K562 (cell line): ENCODE results near the gene PLPPR2. TPM values are rescaled to one million over a fixed set of nuclear protein-coding genes. Genes with fewer than 3 reads are reported as not detected.

Experiments
- ARID3A ChIP-seq: IDR thresholded peaks from 2 replicates; pipeline ENCODE4 v1.6.1; 2012; ENCODE audit warnings: low read depth, low read length, improper control_type of control experiment, borderline replicate concordance
- CCNT2 ChIP-seq: IDR thresholded peaks from 2 replicates; pipeline ENCODE4 v1.6.1; 2011; ENCODE audit warnings: borderline replicate concordance, low read depth, mild to moderate bottlenecking, moderate library complexity, mixed read lengths, low read length; ENCODE audit not compliant: insufficient read length; ENCODE audit errors: extremely low read depth
- ETV5 ChIP-seq: sonication (generic); formaldehyde crosslinking; IDR thresholded peaks from 2 replicates; pipeline ENCODE4 v1.4.0; 2020; ENCODE audit warnings: low read depth, mild to moderate bottlenecking, missing genetic modification reagents
- GTF2F1 ChIP-seq: IDR thresholded peaks from 2 replicates; pipeline ENCODE4 v1.6.1; 2011; ENCODE audit warnings: low read depth, low read length, improper control_type of control experiment
- HDAC8 ChIP-seq: fragments of 450-650 bp; IDR thresholded peaks from 2 replicates; pipeline ENCODE4 v1.6.1; 2016; ENCODE audit warnings: mild to moderate bottlenecking, missing genetic modification characterization, moderate library complexity, missing compliant biosample characterization
- HOMEZ ChIP-seq: fragments of 250-450 bp; sonication (Bioruptor Pico); IDR thresholded peaks from 2 replicates; pipeline ENCODE4 v1.4.0; 2020; ENCODE audit warnings: mild to moderate bottlenecking, moderate library complexity
- IFI16 ChIP-seq: fragments of 250-450 bp; sonication (Bioruptor Pico); IDR thresholded peaks from 2 replicates; pipeline ENCODE4 v2.1.2; 2022; ENCODE audit warnings: mild to moderate bottlenecking, inconsistent platforms
- MAFF ChIP-seq: IDR thresholded peaks from 2 replicates; pipeline ENCODE4 v1.6.1; 2012; ENCODE audit warnings: low read length, improper control_type of control experiment
- MTA1 ChIP-seq: fragments of 450-650 bp; IDR thresholded peaks from 2 replicates; pipeline ENCODE4 v1.6.1; 2017; ENCODE audit warnings: borderline replicate concordance
- NCOA1 ChIP-seq: fragments of 450-650 bp; IDR thresholded peaks from 2 replicates; pipeline ENCODE4 v1.6.1; 2016; ENCODE audit warnings: low read depth
- OTX1 ChIP-seq: fragments of 450-650 bp; formaldehyde crosslinking; IDR thresholded peaks from 2 replicates; pipeline ENCODE4 v1.4.0; 2022; ENCODE audit warnings: mild to moderate bottlenecking
- RBM17 ChIP-seq: fragments of 200-400 bp; formaldehyde crosslinking; IDR thresholded peaks from 2 replicates; pipeline ENCODE4 v1.6.1; 2017; ENCODE audit warnings: low read depth, mild to moderate bottlenecking, low read length, borderline replicate concordance
- RREB1 ChIP-seq: fragments of 250-450 bp; sonication (Bioruptor Pico); IDR thresholded peaks from 2 replicates; pipeline ENCODE4 v1.4.0; 2020
- SMARCA5 ChIP-seq: fragments of 450-650 bp; IDR thresholded peaks from 2 replicates; pipeline ENCODE4 v1.6.1; 2016
- polyA plus RNA-seq, 8 experiments: library from polyadenylated mRNA; depleted of rRNA in 4 of 8; stranded (reverse) in 5 of 8; unstranded in 3 of 8; fragments of >200 nt; fragmentation: Nextera tagmentation in 2 of 8; fragmentation: Illumina TruSeq in 1 of 8; extraction: Ambion mirVana in 2 of 8; extraction: Trizol in 1 of 8; gene quantifications; 2 replicates each; pipeline versions ENCODE4 v1.2.1 to v1.2.3, GENCODE V29; 2011 to 2014; ENCODE audit warnings: inconsistent platforms in 1 of 8, missing spikeins in 1 of 8
- total RNA-seq, 7 experiments: library from RNA; depleted of rRNA in 6 of 7; stranded (reverse); fragments of >200 nt in 6 of 7; fragmentation: Illumina TruSeq in 2 of 7; extraction: Trizol in 2 of 7; gene quantifications; 2 replicates each; pipeline versions ENCODE4 v1.2.1 to v1.2.3, GENCODE V29; 2011 to 2021; ENCODE audit warnings: low replicate concordance in 1 of 7
- TF ChIP-seq, protein P1 (sequence below): sonication (generic); formaldehyde crosslinking; IDR thresholded peaks from 2 replicates; pipeline ENCODE4 v1.8.0; 2022; ENCODE audit warnings: mild to moderate bottlenecking, missing genetic modification reagents

The PLPPR2 gene
- total and polyA plus RNA-seq, 9 of the 15 experiments (the other 6 are each of a cell fraction or from before 2014, with no cell fraction given) = 0.49 to 15.9 (median 3.4) TPM

DNA sequence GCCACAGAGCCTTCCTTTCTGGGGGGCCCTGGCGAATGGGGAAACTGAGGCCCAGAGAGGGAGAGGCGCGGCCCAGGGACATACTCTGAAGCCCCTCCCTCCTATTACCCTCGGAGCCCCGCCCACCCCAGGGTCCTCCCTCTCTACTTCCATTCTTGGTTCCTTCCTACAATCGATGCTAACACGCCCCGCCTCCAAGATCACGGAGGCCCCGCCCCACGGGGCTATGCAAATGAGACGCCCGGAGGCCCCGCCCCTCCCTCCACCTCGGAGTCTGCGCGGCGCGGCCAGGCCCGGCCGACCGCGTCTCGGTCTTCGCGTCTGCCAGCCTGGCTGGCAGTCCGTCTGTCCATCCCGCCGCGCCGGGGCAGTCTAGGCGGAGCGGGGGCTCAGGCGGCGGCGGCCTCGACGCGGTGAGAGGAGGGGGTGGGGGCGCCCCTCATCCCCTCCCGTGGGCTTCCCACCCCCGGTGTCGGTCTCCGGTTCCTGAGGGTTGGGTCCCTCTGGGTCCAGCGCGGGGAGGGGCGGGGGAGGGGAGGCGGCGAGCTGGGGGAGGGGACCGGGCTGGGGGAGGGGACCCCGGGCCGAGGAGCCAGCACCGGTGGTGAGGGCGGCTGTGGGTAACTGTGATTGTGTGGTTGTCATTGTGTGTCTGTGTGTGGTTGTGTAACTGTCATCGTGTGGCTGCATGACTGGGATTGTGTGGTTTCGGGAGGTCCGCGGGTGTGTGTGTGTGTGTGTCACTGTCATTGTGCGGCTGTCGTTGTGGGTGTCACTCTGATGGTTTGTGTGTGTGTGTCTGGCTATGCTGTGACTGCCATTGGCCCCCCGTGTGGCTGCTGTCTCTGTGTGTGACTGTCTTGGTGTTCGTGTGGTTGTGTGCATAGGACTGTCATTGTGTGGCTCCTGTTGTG lies at the start of gene PLPPR2 (continued):
- no peak for TF ChIP-seq RREB1 (CRISPR knock-in tag)
- TF ChIP-seq CCNT2 = peak; percentile 71
- TF ChIP-seq IFI16 (CRISPR knock-in tag) = no peak
- no peak for TF ChIP-seq ARID3A
- peak; percentile 78 for TF ChIP-seq SMARCA5
- TF ChIP-seq HOMEZ (CRISPR knock-in tag) = no peak
- TF ChIP-seq, protein P1, sequence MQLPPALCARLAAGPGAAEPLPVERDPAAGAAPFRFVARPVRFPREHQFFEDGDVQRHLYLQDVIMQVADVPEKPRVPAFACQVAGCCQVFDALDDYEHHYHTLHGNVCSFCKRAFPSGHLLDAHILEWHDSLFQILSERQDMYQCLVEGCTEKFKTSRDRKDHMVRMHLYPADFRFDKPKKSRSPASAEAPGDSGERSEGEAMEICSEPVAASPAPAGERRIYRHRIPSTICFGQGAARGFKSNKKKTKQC = no peak
- no peak for TF ChIP-seq GTF2F1
- no peak for TF ChIP-seq ETV5 (CRISPR knock-in tag)
- no peak for TF ChIP-seq HDAC8 (tag)
- TF ChIP-seq NCOA1 = no peak
- TF ChIP-seq OTX1 (CRISPR knock-in tag) = no peak; the same call in 1 of the 2 replicates
- no peak for TF ChIP-seq RBM17
- TF ChIP-seq MTA1 = no peak
- TF ChIP-seq MAFF = no peak
